Measurements from ENCODE around the gene CNPY1. TPM values are rescaled to one million over a fixed set of nuclear protein-coding genes. Genes with fewer than 3 reads are reported as not detected.

CNPY1 gene
- total and polyA plus RNA-seq, 4 donors: not detected

- no peak for DNase-seq (ENCODE audit: low spot score)
- WGBS: 74% methylated on average over 20 of the region's 20 CpGs
Measured at GRCh38 chr7:155489158-155489840, 57.1 kb downstream of the CNPY1 start.

GRCh38 chr7:155488483-155489127 lies 57.8 kb downstream of the CNPY1 start:
- Histone ChIP-seq H3K9ac (ENCODE audit: low read depth in 1 of 2, low read length in 2 of 2) (no peak overlapping the region), H3K27me3 (ENCODE audit: control insufficient read depth in 4 of 4, insufficient read depth in 4 of 4, low read length in 3 of 4) (peaks cover 2 to 16% (median 9%) of the 10 kb centered on the region in 4 donors), H3K27ac (ENCODE audit: low read depth in 1 of 2, low read length in 2 of 2) (no peak overlapping the region), H3K36me3 (ENCODE audit: control insufficient read depth in 4 of 4, insufficient read depth in 3 of 4, low read depth in 1 of 4, low read length in 3 of 4) (no peaks in the 10 kb centered on the region), H3K4me3 (ENCODE audit: low read depth in 1 of 3, low read length in 3 of 3) (no peak overlapping the region), H3K4me1 (ENCODE audit: control insufficient read depth in 4 of 4, insufficient read depth in 4 of 4, low read length in 3 of 4) (peaks cover 0 to 2% (median 0%) of the 10 kb centered on the region in 4 donors), H3K9me3 (ENCODE audit: control insufficient read depth in 4 of 4, low read length in 3 of 4) (no peaks in the 10 kb centered on the region)
- DNase-seq (ENCODE audit: low spot score): no peak
- 58% methylated on average over 9 of the region's 9 CpGs for WGBS
- TF ChIP-seq TAF1 (conservative IDR thresholded peaks at IDR 0.05): no peak
- TF ChIP-seq ATF3 (IDR thresholded peaks at IDR 0.05): no peak
- TF ChIP-seq JUND (IDR thresholded peaks at IDR 0.05): no peak
- TF ChIP-seq EGR1 (IDR thresholded peaks at IDR 0.05; ENCODE audit: low read depth in 2 of 2): no peak
- no peak for TF ChIP-seq GABPA (IDR thresholded peaks at IDR 0.05 in 1 of 2, conservative IDR thresholded peaks at IDR 0.05 in 1 of 2)
- no peak for TF ChIP-seq RAD21 (IDR thresholded peaks at IDR 0.05)
- no peak for TF ChIP-seq FOXA1 (IDR thresholded peaks at IDR 0.05)
- TF ChIP-seq, protein P1, sequence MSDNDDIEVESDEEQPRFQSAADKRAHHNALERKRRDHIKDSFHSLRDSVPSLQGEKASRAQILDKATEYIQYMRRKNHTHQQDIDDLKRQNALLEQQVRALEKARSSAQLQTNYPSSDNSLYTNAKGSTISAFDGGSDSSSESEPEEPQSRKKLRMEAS (IDR thresholded peaks at IDR 0.05): no peak
- no peak for TF ChIP-seq SP1 (IDR thresholded peaks at IDR 0.05)
- TF ChIP-seq, protein P2, sequence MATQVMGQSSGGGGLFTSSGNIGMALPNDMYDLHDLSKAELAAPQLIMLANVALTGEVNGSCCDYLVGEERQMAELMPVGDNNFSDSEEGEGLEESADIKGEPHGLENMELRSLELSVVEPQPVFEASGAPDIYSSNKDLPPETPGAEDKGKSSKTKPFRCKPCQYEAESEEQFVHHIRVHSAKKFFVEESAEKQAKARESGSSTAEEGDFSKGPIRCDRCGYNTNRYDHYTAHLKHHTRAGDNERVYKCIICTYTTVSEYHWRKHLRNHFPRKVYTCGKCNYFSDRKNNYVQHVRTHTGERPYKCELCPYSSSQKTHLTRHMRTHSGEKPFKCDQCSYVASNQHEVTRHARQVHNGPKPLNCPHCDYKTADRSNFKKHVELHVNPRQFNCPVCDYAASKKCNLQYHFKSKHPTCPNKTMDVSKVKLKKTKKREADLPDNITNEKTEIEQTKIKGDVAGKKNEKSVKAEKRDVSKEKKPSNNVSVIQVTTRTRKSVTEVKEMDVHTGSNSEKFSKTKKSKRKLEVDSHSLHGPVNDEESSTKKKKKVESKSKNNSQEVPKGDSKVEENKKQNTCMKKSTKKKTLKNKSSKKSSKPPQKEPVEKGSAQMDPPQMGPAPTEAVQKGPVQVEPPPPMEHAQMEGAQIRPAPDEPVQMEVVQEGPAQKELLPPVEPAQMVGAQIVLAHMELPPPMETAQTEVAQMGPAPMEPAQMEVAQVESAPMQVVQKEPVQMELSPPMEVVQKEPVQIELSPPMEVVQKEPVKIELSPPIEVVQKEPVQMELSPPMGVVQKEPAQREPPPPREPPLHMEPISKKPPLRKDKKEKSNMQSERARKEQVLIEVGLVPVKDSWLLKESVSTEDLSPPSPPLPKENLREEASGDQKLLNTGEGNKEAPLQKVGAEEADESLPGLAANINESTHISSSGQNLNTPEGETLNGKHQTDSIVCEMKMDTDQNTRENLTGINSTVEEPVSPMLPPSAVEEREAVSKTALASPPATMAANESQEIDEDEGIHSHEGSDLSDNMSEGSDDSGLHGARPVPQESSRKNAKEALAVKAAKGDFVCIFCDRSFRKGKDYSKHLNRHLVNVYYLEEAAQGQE (IDR thresholded peaks at IDR 0.05): no peak
- no peak for TF ChIP-seq HNF4A (conservative IDR thresholded peaks at IDR 0.05)

More at GRCh38 chr7:155489158-155489840, 57.1 kb downstream of the CNPY1 start:
- H3K27ac ChIP-seq (ENCODE audit: low read depth in 1 of 2, low read length in 2 of 2): no peak overlapping the region
- no peaks in the 10 kb centered on the region for H3K9me3 ChIP-seq (ENCODE audit: control insufficient read depth in 4 of 4, low read length in 3 of 4)
- peaks cover 0 to 16% (median 6%) of the 10 kb centered on the region in 4 donors for H3K27me3 ChIP-seq (ENCODE audit: control insufficient read depth in 4 of 4, insufficient read depth in 4 of 4, low read length in 3 of 4)
- H3K4me3 ChIP-seq (ENCODE audit: low read depth in 1 of 3, low read length in 3 of 3): no peak overlapping the region
- no peak for TF ChIP-seq FOXA1 (IDR thresholded peaks at IDR 0.05)
- no peak for TF ChIP-seq JUND (IDR thresholded peaks at IDR 0.05)
- TF ChIP-seq, protein P3, sequence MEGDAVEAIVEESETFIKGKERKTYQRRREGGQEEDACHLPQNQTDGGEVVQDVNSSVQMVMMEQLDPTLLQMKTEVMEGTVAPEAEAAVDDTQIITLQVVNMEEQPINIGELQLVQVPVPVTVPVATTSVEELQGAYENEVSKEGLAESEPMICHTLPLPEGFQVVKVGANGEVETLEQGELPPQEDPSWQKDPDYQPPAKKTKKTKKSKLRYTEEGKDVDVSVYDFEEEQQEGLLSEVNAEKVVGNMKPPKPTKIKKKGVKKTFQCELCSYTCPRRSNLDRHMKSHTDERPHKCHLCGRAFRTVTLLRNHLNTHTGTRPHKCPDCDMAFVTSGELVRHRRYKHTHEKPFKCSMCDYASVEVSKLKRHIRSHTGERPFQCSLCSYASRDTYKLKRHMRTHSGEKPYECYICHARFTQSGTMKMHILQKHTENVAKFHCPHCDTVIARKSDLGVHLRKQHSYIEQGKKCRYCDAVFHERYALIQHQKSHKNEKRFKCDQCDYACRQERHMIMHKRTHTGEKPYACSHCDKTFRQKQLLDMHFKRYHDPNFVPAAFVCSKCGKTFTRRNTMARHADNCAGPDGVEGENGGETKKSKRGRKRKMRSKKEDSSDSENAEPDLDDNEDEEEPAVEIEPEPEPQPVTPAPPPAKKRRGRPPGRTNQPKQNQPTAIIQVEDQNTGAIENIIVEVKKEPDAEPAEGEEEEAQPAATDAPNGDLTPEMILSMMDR (IDR thresholded peaks at IDR 0.05; ENCODE audit: low read depth, low read length, missing input control): no peak
- no peak for TF ChIP-seq FOXA2 (IDR thresholded peaks at IDR 0.05)
- TF ChIP-seq, protein P1 (IDR thresholded peaks at IDR 0.05): no peak
- TF ChIP-seq GABPA (IDR thresholded peaks at IDR 0.05 in 1 of 2, conservative IDR thresholded peaks at IDR 0.05 in 1 of 2): no peak
- TF ChIP-seq, protein P2 (IDR thresholded peaks at IDR 0.05): no peak
- no peak for TF ChIP-seq ATF3 (IDR thresholded peaks at IDR 0.05)
- TF ChIP-seq EGR1 (IDR thresholded peaks at IDR 0.05; ENCODE audit: low read depth in 2 of 2): no peak
- TF ChIP-seq RAD21 (IDR thresholded peaks at IDR 0.05): no peak
- TF ChIP-seq HNF4A (conservative IDR thresholded peaks at IDR 0.05): no peak
- H3K9ac ChIP-seq (ENCODE audit: low read depth in 1 of 2, low read length in 2 of 2): no peak overlapping the region
- H3K4me1 ChIP-seq (ENCODE audit: control insufficient read depth in 4 of 4, insufficient read depth in 4 of 4, low read length in 3 of 4): peaks cover 0 to 2% (median 0%) of the 10 kb centered on the region in 4 donors
- H3K36me3 ChIP-seq (ENCODE audit: control insufficient read depth in 4 of 4, insufficient read depth in 3 of 4, low read depth in 1 of 4, low read length in 3 of 4): no peaks in the 10 kb centered on the region
